ENCODE data around the gene TUBG2. TPM values are rescaled to one million over a fixed set of nuclear protein-coding genes. Genes with fewer than 3 reads are reported as not detected.
"Not testable (repeated sequence)": the region's sequence is repeated elsewhere in the genome, so short reads cannot be mapped to it uniquely, and the experiment has no call there.

Gene TUBG2
- 18.3 and 19.0 TPM in 2 replicates for total RNA-seq
- 3.5 TPM for total RNA-seq (2013)
- polyA plus RNA-seq: 11.9 and 16.7 TPM in 2 replicates
- 2.4 and 3.1 TPM in 2 replicates for polyA minus RNA-seq

DNA sequence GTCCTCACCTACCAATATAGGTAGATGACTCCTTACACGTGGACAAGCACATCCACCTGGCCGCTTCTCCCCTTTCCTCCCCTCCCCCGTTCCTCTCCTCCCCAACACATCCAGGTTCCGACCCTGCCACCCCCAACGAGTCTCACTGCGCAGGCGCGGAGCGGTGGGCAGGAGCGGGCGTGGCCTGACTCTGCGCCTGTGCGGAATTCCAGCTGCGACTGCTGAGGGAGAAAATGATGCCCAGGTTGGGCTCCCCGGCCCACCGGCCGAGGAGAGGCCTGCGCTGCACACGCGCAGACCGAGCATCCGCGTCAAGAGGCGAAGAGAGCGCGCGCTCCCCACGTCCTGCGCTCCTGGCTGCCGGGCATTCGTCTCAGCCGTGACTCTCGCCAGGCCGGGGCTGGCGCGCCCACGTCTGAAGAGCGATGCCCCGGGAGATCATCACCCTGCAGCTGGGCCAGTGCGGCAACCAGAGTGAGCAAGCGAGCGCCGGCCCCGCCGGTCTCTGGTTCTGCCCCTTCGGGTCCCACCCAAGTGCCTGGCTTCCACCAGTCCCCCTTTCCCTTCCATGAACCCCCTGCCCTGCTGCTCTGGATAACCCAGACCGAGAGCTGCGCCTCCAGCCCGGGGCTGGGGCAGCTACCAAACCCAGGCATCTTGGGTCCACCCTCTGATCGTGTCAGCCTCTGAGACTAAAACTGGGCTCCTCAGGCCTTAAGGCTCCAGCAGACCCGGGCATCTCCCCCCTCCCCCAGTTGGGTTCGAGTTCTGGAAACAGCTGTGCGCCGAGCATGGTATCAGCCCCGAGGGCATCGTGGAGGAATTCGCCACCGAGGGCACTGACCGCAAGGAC, at the start of gene TUBG2:
Gene TUBG2, plus strand, starts transcription at position 206 of the 853 bp plus-strand sequence. Its CDS starts 220 bp downstream, at position 426.
- no peaks in the 10 kb centered on the region for H3K9me3 ChIP-seq (ENCODE audit: control extremely low read depth in 1 of 3, control insufficient read depth in 2 of 3, insufficient read depth in 1 of 3, low read length in 2 of 3)
- peak within 1 kb of the TSS; percentile 95 for H2AFZ ChIP-seq (ENCODE audit: insufficient read depth, low read depth, low read length, poor library complexity, severe bottlenecking)
- H3K4me3 ChIP-seq (ENCODE audit: control extremely low read depth in 1 of 5, extremely low read depth in 1 of 5, insufficient read depth in 1 of 5, low read depth in 2 of 5, low read length in 4 of 5): peak within 1 kb of the TSS in 4 of 5 experiments; percentile 51 to 76 (median 72)
- no peaks in the 10 kb centered on the region for H3K36me3 ChIP-seq (replicated peaks in 1 of 2; ENCODE audit: control extremely low read depth in 1 of 2, control insufficient read depth in 1 of 2, extremely low read depth in 1 of 2, insufficient read depth in 2 of 2, low read length in 1 of 2)
- intact Hi-C loops (cut with micrococcal nuclease): loop anchor here (2.0 kb wide), 1 partner anchor 19 kb away; no protein-coding TSS in a partner anchor
- H3K27ac ChIP-seq (ENCODE audit: low read length in 2 of 2): peak within 1 kb of the TSS in 1 of 2 donors; percentile 41
- peaks cover 0 to 27% (median 7%) of the 10 kb centered on the region in 4 experiments for H3K27me3 ChIP-seq (replicated peaks in 1 of 4; ENCODE audit: control extremely low read depth in 1 of 4, control insufficient read depth in 3 of 4, insufficient read depth in 4 of 4, low read length in 3 of 4)
- ATAC-seq (ENCODE audit: low read depth) (peak; percentile 83), DNase-seq (peak; percentile 76)
- peak within 1 kb of the TSS; percentile 94 for H3K4me2 ChIP-seq (replicated peaks; ENCODE audit: low read depth, low read length, poor library complexity, severe bottlenecking)
- Mint-ChIP-seq H3K27ac (peak within 1 kb of the TSS; percentile 79), H3K9me3 (ENCODE audit: insufficient read depth) (no peaks in the 10 kb centered on the region), H3K27me3 (peaks cover 9% of the 10 kb centered on the region), H3K4me3 (peak within 1 kb of the TSS; percentile 93), H3K4me1 (peaks cover 31% of the 10 kb centered on the region)
- ChIA-PET POLR2A (interaction anchor here (0.6 to 1.0 kb wide), 3 partner anchors 11 to 307 kb away, joined by 3 to 7 read pairs (median 3); no protein-coding TSS in a partner anchor), CTCF (interaction anchor here (0.6 to 4.9 kb wide), 4 partner anchors 11 to 81 kb away, joined by 4 to 18 read pairs (median 4); no protein-coding TSS in a partner anchor)
- no peaks in the 10 kb centered on the region for H4K20me1 ChIP-seq (ENCODE audit: control insufficient read depth, insufficient read depth, low read length, poor library complexity, severe bottlenecking)
- WGBS (ENCODE audit: insufficient coverage): 4% methylated on average over 52 of the region's 59 CpGs
- peak within 1 kb of the TSS; percentile 79 for H3K9ac ChIP-seq (ENCODE audit: low read length)
- H3K79me2 ChIP-seq (ENCODE audit: control insufficient read depth, insufficient read depth, low read length): no peaks in the 10 kb centered on the region
- TF ChIP-seq, protein P1, sequence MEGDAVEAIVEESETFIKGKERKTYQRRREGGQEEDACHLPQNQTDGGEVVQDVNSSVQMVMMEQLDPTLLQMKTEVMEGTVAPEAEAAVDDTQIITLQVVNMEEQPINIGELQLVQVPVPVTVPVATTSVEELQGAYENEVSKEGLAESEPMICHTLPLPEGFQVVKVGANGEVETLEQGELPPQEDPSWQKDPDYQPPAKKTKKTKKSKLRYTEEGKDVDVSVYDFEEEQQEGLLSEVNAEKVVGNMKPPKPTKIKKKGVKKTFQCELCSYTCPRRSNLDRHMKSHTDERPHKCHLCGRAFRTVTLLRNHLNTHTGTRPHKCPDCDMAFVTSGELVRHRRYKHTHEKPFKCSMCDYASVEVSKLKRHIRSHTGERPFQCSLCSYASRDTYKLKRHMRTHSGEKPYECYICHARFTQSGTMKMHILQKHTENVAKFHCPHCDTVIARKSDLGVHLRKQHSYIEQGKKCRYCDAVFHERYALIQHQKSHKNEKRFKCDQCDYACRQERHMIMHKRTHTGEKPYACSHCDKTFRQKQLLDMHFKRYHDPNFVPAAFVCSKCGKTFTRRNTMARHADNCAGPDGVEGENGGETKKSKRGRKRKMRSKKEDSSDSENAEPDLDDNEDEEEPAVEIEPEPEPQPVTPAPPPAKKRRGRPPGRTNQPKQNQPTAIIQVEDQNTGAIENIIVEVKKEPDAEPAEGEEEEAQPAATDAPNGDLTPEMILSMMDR (IDR thresholded peaks at IDR 0.05): no peak
- no peak for TF ChIP-seq EZH2 (IDR thresholded peaks at IDR 0.05; ENCODE audit: borderline replicate concordance, insufficient read depth, low read depth, low read length, poor library complexity, severe bottlenecking)
- peaks cover 16 to 23% of the 10 kb centered on the region in 2 donors for H3K4me1 ChIP-seq (ENCODE audit: control insufficient read depth in 2 of 2, insufficient read depth in 2 of 2, low read length in 2 of 2)

DNA sequence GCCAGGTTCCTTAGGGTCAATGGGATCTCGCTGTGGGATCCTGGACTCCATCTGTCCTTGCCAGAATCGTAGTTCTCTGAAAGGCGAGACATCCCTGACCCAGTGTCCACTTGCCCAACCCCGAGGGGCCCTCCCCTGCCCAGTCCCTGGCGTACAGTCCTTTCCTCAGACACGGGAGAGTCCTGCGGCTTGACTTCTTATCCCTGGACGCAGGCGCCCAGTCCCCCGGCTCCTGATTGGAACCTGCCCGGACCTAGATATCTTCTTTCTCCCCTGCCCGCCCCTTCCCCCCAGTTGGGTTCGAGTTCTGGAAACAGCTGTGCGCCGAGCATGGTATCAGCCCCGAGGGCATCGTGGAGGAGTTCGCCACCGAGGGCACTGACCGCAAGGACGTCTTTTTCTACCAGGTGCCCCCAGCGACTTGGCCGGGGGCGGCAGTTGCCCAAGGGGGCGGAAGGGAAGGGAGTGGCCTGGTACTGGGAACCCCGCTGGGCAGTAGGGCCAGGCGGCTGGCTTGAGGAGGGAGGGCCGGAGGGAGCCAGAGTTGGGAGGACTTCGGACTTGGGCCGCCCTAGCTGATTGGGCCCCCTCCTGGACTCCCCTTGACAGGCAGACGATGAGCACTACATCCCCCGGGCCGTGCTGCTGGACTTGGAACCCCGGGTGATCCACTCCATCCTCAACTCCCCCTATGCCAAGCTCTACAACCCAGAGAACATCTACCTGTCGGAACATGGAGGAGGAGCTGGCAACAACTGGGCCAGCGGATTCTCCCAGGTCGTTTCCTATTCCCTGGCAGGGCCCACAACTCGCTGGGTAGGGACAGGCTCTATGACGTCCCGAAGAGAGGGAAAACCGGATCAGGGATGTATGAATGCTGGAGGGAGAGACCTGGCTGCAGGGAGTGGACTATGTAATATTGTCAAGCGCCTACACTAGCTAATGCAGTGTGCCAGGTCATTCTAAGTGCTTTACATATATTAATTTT, 49.0 kb upstream of the TUBG2 start:
- H3K4me2 ChIP-seq (replicated peaks; ENCODE audit: low read depth, low read length, poor library complexity, severe bottlenecking): peak overlapping the region; percentile 93
- ChIA-PET CTCF (interaction anchor here (0.7 to 3.3 kb wide), 8 partner anchors 25 to 153 kb away, joined by 3 to 35 read pairs (median 6); partner anchors contain the start of genes PLEKHH3 and PSMC3IP), POLR2A (interaction anchor here (0.6 to 3.0 kb wide), 5 partner anchors 32 to 500 kb away, joined by 3 to 19 read pairs (median 3); partner anchors contain the start of genes PLEKHH3 and PSMC3IP)
- not testable (repeated sequence) for ATAC-seq (ENCODE audit: low read depth); H3K9me3 Mint-ChIP-seq (ENCODE audit: insufficient read depth); H3K27me3 ChIP-seq (replicated peaks in 1 of 4; ENCODE audit: control extremely low read depth in 1 of 4, control insufficient read depth in 3 of 4, insufficient read depth in 4 of 4, low read length in 3 of 4); H3K9me3 ChIP-seq (ENCODE audit: control extremely low read depth in 1 of 3, control insufficient read depth in 2 of 3, insufficient read depth in 1 of 3, low read length in 2 of 3); H3K27me3 Mint-ChIP-seq; DNase-seq
- H4K20me1 ChIP-seq (ENCODE audit: control insufficient read depth, insufficient read depth, low read length, poor library complexity, severe bottlenecking): peaks cover 38% of the 10 kb centered on the region
- Mint-ChIP-seq H3K27ac (peak overlapping the region; percentile 98), H3K4me3 (peak overlapping the region; percentile 100), H3K4me1 (peaks cover 43% of the 10 kb centered on the region)
- peak overlapping the region; percentile 65 to 95 (median 83) for H3K4me3 ChIP-seq (ENCODE audit: control extremely low read depth in 1 of 5, extremely low read depth in 1 of 5, insufficient read depth in 1 of 5, low read depth in 2 of 5, low read length in 4 of 5)
- intact Hi-C loops (cut with micrococcal nuclease): loop anchor here (1.0 kb wide), 7 partner anchors 33 to 388 kb away; partner anchors contain the start of genes EZH1, NAGLU, PSMC3IP and PTGES3L
- peaks cover 0 to 21% of the 10 kb centered on the region in 2 experiments for H3K36me3 ChIP-seq (replicated peaks in 1 of 2; ENCODE audit: control extremely low read depth in 1 of 2, control insufficient read depth in 1 of 2, extremely low read depth in 1 of 2, insufficient read depth in 2 of 2, low read length in 1 of 2)
- peak overlapping the region; percentile 58 to 76 for H3K27ac ChIP-seq (ENCODE audit: low read length in 2 of 2)
- peak overlapping the region; percentile 91 for H3K9ac ChIP-seq (ENCODE audit: low read length)
- 21% methylated on average over 27 of the region's 42 CpGs for WGBS (ENCODE audit: insufficient coverage)
- H3K79me2 ChIP-seq (ENCODE audit: control insufficient read depth, insufficient read depth, low read length): peaks cover 47% of the 10 kb centered on the region
- H3K4me1 ChIP-seq (ENCODE audit: control insufficient read depth in 2 of 2, insufficient read depth in 2 of 2, low read length in 2 of 2): peaks cover 33 to 36% of the 10 kb centered on the region in 2 donors
- peak overlapping the region; percentile 98 for H2AFZ ChIP-seq (ENCODE audit: insufficient read depth, low read depth, low read length, poor library complexity, severe bottlenecking)
